Transverse colon (tissue), 4 donors: Measurements from ENCODE around the gene DMD.

ENCODE experiments used
- EP300 ChIP-seq: sonication (generic); formaldehyde crosslinking; IDR thresholded peaks from one replicate; pipeline ENCODE4 v1.6.1; 2017; ENCODE audit warnings: antibody characterized with exemption, low read depth
- POLR2AphosphoS5 ChIP-seq, 3 donors: sonication (generic); formaldehyde crosslinking; IDR thresholded peaks; one replicate each; pipeline ENCODE4 v1.6.1; 2016; ENCODE audit warnings: antibody characterized with exemption in 3 of 3
- TF ChIP-seq, protein P1 (sequence below), 5 experiments: fragments of 200-600 bp in 3 of 5; fragments of 450-650 bp in 2 of 5; sonication (generic) in 3 of 5; IDR thresholded peaks; 1 replicate in 2 of 5; 2 replicates in 3 of 5; pipeline ENCODE4 v1.5.1; 2016 to 2017; ENCODE audit warnings: antibody characterized with exemption in 5 of 5, inconsistent platforms in 3 of 5, mild to moderate bottlenecking in 2 of 5, moderate library complexity in 1 of 5

DNA sequence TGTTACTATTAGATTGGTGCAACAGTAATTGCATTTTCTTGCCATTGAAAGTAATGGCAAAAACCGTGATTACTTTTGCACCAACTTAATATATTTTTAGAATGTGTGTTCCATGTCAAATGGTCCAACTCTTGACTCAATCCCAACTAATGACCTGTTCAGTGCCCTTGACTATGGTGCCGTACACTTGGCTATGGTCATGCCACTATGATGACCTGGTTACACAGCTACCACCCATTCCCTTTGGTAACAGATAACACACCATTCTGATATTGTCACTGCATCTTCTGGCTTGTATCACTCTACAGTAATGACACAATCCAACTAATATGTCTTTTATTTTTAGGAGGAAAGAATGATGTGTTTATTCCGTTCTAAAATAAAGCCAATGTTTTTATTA is 469.4 kb downstream of the DMD start:
- TF ChIP-seq, protein P1, sequence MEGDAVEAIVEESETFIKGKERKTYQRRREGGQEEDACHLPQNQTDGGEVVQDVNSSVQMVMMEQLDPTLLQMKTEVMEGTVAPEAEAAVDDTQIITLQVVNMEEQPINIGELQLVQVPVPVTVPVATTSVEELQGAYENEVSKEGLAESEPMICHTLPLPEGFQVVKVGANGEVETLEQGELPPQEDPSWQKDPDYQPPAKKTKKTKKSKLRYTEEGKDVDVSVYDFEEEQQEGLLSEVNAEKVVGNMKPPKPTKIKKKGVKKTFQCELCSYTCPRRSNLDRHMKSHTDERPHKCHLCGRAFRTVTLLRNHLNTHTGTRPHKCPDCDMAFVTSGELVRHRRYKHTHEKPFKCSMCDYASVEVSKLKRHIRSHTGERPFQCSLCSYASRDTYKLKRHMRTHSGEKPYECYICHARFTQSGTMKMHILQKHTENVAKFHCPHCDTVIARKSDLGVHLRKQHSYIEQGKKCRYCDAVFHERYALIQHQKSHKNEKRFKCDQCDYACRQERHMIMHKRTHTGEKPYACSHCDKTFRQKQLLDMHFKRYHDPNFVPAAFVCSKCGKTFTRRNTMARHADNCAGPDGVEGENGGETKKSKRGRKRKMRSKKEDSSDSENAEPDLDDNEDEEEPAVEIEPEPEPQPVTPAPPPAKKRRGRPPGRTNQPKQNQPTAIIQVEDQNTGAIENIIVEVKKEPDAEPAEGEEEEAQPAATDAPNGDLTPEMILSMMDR (IDR thresholded peaks at IDR 0.05), result no peak
- TF ChIP-seq EP300 (no peak), POLR2AphosphoS5 (IDR thresholded peaks at IDR 0.05) (no peak)
